WTC11 (cell line): ENCODE results near the gene SPINDOC. TPM values are rescaled to one million over a fixed set of nuclear protein-coding genes. Genes with fewer than 3 reads are reported as not detected.

ENCODE experiments used
- ATAC-seq: fragments of 200-7000 bp; cut with Tn5 transposase; 2 replicates; pipeline ENCODE4 v1.10.0; 2021; ENCODE audit warnings: mild to moderate bottlenecking, moderate library complexity
- CTCF ChIA-PET: fragments of 300-600 bp; sonication (Branson Sonifier 250); formaldehyde crosslinking; loops from one replicate; lab custom pipeline; 2021; ENCODE audit warnings: antibody characterized with exemption; lab: Charles Lee
- POLR2A ChIA-PET: fragments of 350-600 bp; sonication (Branson Sonifier 250); formaldehyde crosslinking; loops from one replicate; lab custom pipeline; 2021; ENCODE audit warnings: antibody characterized with exemption; lab: Charles Lee
- DNase-seq: peaks from one replicate; pipeline ENCODE4 v3.0.0; 2021; ENCODE audit warnings: low spot score
- H3K27ac Mint-ChIP-seq: 2 replicates; pipeline ENCODE4 v1.8.0; 2021; ENCODE audit warnings: mixed read lengths
- H3K27me3 Mint-ChIP-seq: 2 replicates; pipeline ENCODE4 v1.8.0; 2021; ENCODE audit warnings: low read depth, mild to moderate bottlenecking, moderate library complexity, mixed read lengths
- H3K36me3 Mint-ChIP-seq: 2 replicates; pipeline ENCODE4 v1.8.0; 2021; ENCODE audit warnings: mixed read lengths
- H3K4me1 Mint-ChIP-seq: 2 replicates; pipeline ENCODE4 v1.8.0; 2022; ENCODE audit warnings: mixed read lengths
- H3K4me3 Mint-ChIP-seq: 2 replicates; pipeline ENCODE4 v1.8.0; 2021; ENCODE audit warnings: mild to moderate bottlenecking, moderate library complexity, mixed read lengths
- H3K9me3 Mint-ChIP-seq: 2 replicates; pipeline ENCODE4 v1.8.0; 2021; ENCODE audit warnings: mixed read lengths
- CREM ChIP-seq: sonication (generic); formaldehyde crosslinking; IDR thresholded peaks from 2 replicates; pipeline ENCODE4 v1.8.1; 2022; ENCODE audit warnings: mild to moderate bottlenecking, missing genetic modification reagents, moderate library complexity
- ELF4 ChIP-seq: sonication (generic); formaldehyde crosslinking; IDR thresholded peaks from 2 replicates; pipeline ENCODE4 v1.8.1; 2022; ENCODE audit warnings: low read depth, mild to moderate bottlenecking, moderate library complexity, missing genetic modification reagents
- ETV6 ChIP-seq: sonication (generic); formaldehyde crosslinking; IDR thresholded peaks from 2 replicates; pipeline ENCODE4 v1.8.1; 2022; ENCODE audit warnings: mild to moderate bottlenecking, missing genetic modification reagents
- FOXP1 ChIP-seq: sonication (generic); formaldehyde crosslinking; IDR thresholded peaks from 2 replicates; pipeline ENCODE4 v1.8.0; 2022; ENCODE audit warnings: missing genetic modification reagents, mild to moderate bottlenecking, moderate library complexity, borderline replicate concordance
- JUN ChIP-seq: sonication (generic); formaldehyde crosslinking; IDR thresholded peaks from 2 replicates; pipeline ENCODE4 v1.8.0; 2023; ENCODE audit warnings: mild to moderate bottlenecking, missing genetic modification reagents
- KAT7 ChIP-seq: sonication (generic); formaldehyde crosslinking; IDR thresholded peaks from 2 replicates; pipeline ENCODE4 v1.8.1; 2023; ENCODE audit warnings: missing genetic modification reagents, mild to moderate bottlenecking, borderline replicate concordance
- MYBL2 ChIP-seq: sonication (generic); formaldehyde crosslinking; IDR thresholded peaks from 2 replicates; pipeline ENCODE4 v1.8.1; 2023; ENCODE audit warnings: mild to moderate bottlenecking, moderate library complexity, missing genetic modification reagents
- NFYB ChIP-seq: sonication (generic); formaldehyde crosslinking; conservative IDR thresholded peaks from 2 replicates; pipeline ENCODE4 v1.8.0; 2022; ENCODE audit warnings: low read depth, missing genetic modification reagents
- SP1 ChIP-seq: sonication (generic); formaldehyde crosslinking; conservative IDR thresholded peaks from 2 replicates; pipeline ENCODE4 v1.8.1; 2022; ENCODE audit warnings: missing genetic modification reagents
- ZNF121 ChIP-seq: sonication (generic); formaldehyde crosslinking; IDR thresholded peaks from 2 replicates; pipeline ENCODE4 v1.8.0; 2023; ENCODE audit warnings: missing genetic modification reagents
- ZNF138 ChIP-seq: sonication (generic); formaldehyde crosslinking; conservative IDR thresholded peaks from 2 replicates; pipeline ENCODE4 v1.8.1; 2022; ENCODE audit warnings: mild to moderate bottlenecking, moderate library complexity, missing genetic modification reagents
- ZNF232 ChIP-seq: sonication (generic); formaldehyde crosslinking; IDR thresholded peaks from 2 replicates; pipeline ENCODE4 v1.8.0; 2022; ENCODE audit warnings: mild to moderate bottlenecking, missing genetic modification reagents
- ZNF263 ChIP-seq: sonication (generic); formaldehyde crosslinking; IDR thresholded peaks from 2 replicates; pipeline ENCODE4 v1.8.1; 2022; ENCODE audit warnings: low read depth, mild to moderate bottlenecking, moderate library complexity, missing genetic modification reagents
- ZNF416 ChIP-seq: fragments of 250-450 bp; sonication (Bioruptor Pico); IDR thresholded peaks from 2 replicates; pipeline ENCODE4 v1.9.0; 2021; ENCODE audit warnings: mild to moderate bottlenecking, inconsistent platforms
- ZNF423 ChIP-seq: fragments of 250-450 bp; sonication (Bioruptor Pico); IDR thresholded peaks from 2 replicates; pipeline ENCODE4 v2.1.2; 2022; ENCODE audit warnings: mild to moderate bottlenecking, moderate library complexity
- total RNA-seq: library from RNA; stranded (reverse); gene quantifications from 3 replicates; pipeline ENCODE4 v1.2.3, GENCODE V29; 2021
- TF ChIP-seq, protein P1 (sequence below): fragments of 250-450 bp; sonication (Bioruptor Pico); IDR thresholded peaks from 2 replicates; pipeline ENCODE4 v1.9.0; 2021; ENCODE audit warnings: mild to moderate bottlenecking
- TF ChIP-seq, protein P2 (sequence below): fragments of 200-600 bp; IDR thresholded peaks from 2 replicates; pipeline ENCODE4 v1.8.0; 2022; ENCODE audit warnings: antibody characterized with exemption
- TF ChIP-seq, protein P3 (sequence below): sonication (generic); formaldehyde crosslinking; IDR thresholded peaks from 2 replicates; pipeline ENCODE4 v1.8.1; 2023; ENCODE audit warnings: mild to moderate bottlenecking, missing genetic modification reagents
- TF ChIP-seq, protein P4 (sequence below): sonication (generic); formaldehyde crosslinking; IDR thresholded peaks from 2 replicates; pipeline ENCODE4 v1.8.1; 2022; ENCODE audit warnings: low read depth, mild to moderate bottlenecking, moderate library complexity, missing genetic modification reagents, borderline replicate concordance
- TF ChIP-seq, protein P5 (sequence below): sonication (generic); formaldehyde crosslinking; IDR thresholded peaks from 2 replicates; pipeline ENCODE4 v1.8.1; 2023; ENCODE audit warnings: mild to moderate bottlenecking, moderate library complexity, missing genetic modification reagents
- TF ChIP-seq, protein P6 (sequence below): sonication (generic); formaldehyde crosslinking; IDR thresholded peaks from 2 replicates; pipeline ENCODE4 v1.8.1; 2023; ENCODE audit warnings: mild to moderate bottlenecking, missing genetic modification reagents, moderate library complexity

The SPINDOC gene
- total RNA-seq, 1 experiment from 2014 or later, result 93.8 TPM

DNA sequence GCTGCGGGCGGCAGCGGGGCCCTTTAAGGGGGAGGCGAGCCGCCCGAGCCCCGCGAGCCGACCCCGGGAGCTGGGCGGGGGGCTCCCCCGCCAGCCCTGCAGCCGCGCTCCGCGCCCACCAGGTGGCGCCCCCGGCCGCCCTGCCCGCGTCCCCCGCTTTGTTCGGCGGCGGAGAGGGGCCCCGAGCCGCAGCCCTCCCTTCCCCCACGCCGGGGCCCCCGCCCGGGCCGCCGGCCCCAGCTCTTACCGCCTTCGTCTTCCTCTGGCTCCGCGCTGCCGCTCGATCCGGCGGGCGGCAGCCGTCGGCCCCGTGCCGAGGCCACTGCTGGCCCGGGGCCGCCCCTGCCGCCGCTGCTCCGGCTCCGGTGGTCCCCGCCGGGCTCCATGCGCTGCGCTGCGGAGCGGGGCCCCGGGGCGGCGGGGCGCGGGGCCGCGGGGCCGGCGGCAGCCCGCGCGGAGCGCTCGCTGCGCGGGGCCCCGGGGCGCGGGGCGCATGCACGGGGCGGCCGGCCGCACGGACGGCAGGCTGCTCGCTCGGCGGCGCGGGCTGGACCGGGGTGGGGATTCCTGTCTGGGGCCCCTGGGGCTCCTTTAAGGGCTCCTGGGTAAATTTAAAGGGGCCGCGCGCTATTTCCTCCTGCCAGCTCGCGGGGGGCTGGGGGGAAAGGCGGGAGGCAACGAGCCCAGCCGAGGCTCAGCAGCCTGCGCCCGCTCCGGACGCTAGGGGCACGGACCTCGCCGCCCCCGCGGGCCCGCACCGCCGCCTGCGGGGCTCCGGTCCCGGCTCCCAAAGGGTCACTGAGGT lies 44.8 kb upstream of the SPINDOC start, which contains the start of gene ZFTA:
Gene ZFTA (minus strand): TSS at position 539 of the 805 bp plus-strand sequence. CDS start 153 bp downstream, at position 386.
- Mint-ChIP-seq H3K36me3 (no peaks in the 10 kb centered on the region), H3K4me3 (peak within 1 kb of the TSS; percentile 98), H3K9me3 (no peaks in the 10 kb centered on the region), H3K27me3 (peaks cover 32% of the 10 kb centered on the region), H3K4me1 (peaks cover 37% of the 10 kb centered on the region), H3K27ac (peak within 1 kb of the TSS; percentile 98)
- peak; percentile 6 for ATAC-seq
- CTCF ChIA-PET, result interaction anchor here (0.6 to 3.4 kb wide), 24 partner anchors 11 to 232 kb away, joined by 3 to 26 read pairs (median 4); partner anchors contain the start of genes MARK2, NAA40, RCOR2 and SPINDOC
- TF ChIP-seq ZNF232 (CRISPR knock-in tag) (no peak), NFYB (no peak), KAT7 (CRISPR knock-in tag) (0 out of 2 replicates have a peak, but pooled peaks have one; percentile 22), SP1 (CRISPR knock-in tag) (no peak), ZNF423 (CRISPR knock-in tag) (peak; percentile 34; the same call in 1 of the 2 replicates), MYBL2 (CRISPR knock-in tag) (no peak), FOXP1 (CRISPR knock-in tag) (0 out of 2 replicates have a peak, but pooled peaks have one; percentile 23), JUN (no peak), ZNF121 (CRISPR knock-in tag) (no peak)
- TF ChIP-seq, protein P1, sequence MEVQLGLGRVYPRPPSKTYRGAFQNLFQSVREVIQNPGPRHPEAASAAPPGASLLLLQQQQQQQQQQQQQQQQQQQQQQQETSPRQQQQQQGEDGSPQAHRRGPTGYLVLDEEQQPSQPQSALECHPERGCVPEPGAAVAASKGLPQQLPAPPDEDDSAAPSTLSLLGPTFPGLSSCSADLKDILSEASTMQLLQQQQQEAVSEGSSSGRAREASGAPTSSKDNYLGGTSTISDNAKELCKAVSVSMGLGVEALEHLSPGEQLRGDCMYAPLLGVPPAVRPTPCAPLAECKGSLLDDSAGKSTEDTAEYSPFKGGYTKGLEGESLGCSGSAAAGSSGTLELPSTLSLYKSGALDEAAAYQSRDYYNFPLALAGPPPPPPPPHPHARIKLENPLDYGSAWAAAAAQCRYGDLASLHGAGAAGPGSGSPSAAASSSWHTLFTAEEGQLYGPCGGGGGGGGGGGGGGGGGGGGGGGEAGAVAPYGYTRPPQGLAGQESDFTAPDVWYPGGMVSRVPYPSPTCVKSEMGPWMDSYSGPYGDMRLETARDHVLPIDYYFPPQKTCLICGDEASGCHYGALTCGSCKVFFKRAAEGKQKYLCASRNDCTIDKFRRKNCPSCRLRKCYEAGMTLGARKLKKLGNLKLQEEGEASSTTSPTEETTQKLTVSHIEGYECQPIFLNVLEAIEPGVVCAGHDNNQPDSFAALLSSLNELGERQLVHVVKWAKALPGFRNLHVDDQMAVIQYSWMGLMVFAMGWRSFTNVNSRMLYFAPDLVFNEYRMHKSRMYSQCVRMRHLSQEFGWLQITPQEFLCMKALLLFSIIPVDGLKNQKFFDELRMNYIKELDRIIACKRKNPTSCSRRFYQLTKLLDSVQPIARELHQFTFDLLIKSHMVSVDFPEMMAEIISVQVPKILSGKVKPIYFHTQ (CRISPR knock-in tag), result no peak
- TF ChIP-seq, protein P2, sequence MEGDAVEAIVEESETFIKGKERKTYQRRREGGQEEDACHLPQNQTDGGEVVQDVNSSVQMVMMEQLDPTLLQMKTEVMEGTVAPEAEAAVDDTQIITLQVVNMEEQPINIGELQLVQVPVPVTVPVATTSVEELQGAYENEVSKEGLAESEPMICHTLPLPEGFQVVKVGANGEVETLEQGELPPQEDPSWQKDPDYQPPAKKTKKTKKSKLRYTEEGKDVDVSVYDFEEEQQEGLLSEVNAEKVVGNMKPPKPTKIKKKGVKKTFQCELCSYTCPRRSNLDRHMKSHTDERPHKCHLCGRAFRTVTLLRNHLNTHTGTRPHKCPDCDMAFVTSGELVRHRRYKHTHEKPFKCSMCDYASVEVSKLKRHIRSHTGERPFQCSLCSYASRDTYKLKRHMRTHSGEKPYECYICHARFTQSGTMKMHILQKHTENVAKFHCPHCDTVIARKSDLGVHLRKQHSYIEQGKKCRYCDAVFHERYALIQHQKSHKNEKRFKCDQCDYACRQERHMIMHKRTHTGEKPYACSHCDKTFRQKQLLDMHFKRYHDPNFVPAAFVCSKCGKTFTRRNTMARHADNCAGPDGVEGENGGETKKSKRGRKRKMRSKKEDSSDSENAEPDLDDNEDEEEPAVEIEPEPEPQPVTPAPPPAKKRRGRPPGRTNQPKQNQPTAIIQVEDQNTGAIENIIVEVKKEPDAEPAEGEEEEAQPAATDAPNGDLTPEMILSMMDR, result peak; percentile 78
- TF ChIP-seq, protein P3, sequence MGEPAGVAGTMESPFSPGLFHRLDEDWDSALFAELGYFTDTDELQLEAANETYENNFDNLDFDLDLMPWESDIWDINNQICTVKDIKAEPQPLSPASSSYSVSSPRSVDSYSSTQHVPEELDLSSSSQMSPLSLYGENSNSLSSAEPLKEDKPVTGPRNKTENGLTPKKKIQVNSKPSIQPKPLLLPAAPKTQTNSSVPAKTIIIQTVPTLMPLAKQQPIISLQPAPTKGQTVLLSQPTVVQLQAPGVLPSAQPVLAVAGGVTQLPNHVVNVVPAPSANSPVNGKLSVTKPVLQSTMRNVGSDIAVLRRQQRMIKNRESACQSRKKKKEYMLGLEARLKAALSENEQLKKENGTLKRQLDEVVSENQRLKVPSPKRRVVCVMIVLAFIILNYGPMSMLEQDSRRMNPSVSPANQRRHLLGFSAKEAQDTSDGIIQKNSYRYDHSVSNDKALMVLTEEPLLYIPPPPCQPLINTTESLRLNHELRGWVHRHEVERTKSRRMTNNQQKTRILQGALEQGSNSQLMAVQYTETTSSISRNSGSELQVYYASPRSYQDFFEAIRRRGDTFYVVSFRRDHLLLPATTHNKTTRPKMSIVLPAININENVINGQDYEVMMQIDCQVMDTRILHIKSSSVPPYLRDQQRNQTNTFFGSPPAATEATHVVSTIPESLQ (CRISPR knock-in tag), result no peak
- TF ChIP-seq, protein P4, sequence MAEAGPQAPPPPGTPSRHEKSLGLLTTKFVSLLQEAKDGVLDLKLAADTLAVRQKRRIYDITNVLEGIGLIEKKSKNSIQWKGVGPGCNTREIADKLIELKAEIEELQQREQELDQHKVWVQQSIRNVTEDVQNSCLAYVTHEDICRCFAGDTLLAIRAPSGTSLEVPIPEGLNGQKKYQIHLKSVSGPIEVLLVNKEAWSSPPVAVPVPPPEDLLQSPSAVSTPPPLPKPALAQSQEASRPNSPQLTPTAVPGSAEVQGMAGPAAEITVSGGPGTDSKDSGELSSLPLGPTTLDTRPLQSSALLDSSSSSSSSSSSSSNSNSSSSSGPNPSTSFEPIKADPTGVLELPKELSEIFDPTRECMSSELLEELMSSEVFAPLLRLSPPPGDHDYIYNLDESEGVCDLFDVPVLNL (CRISPR knock-in tag), result no peak
- POLR2A ChIA-PET, result interaction anchor here (0.7 to 1.9 kb wide), 6 partner anchors 45 to 141 kb away, joined by 3 to 6 read pairs (median 3); no protein-coding TSS in a partner anchor
- peak; percentile 75 for DNase-seq

DNA sequence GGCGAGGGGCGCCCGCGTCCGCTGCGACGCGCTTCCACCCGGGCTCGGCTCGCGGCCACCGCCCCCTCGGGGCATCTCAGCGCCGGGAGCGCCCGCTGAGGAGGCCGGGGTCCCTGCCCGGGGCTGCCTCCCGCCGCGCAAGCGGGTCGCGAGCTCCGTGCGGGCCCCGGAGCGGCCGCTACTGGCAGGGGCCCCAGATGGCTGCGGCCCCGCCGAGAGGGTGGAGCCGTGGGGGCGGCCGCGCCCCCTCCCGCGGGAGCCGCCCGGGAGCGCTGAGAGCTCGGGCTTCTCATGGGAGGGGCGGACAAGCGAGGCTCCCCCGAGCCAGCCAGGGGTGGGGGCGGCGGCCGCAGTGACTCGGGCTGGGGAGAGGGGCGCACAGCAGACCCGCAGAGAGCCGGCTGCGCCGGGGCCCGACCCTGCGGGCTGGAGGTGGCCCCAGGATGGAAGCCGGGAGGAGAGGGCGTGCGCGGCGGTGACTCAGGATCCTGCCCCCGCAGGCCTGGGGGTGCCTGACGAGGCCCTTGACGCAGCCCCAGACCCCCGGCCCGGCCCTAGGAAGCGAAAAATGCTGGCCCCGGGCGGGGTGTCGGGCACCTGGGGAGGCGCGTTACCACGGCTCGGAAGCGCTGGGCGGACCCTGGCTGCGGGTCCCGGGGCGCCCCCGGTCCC lies 44.1 kb upstream of the SPINDOC start:
- TF ChIP-seq ELF4, result 0 out of 2 replicates have a peak, but pooled peaks have one; percentile 64
- TF ChIP-seq ZNF416 (CRISPR knock-in tag), result 0 out of 2 replicates have a peak, but pooled peaks have one; percentile 13
- TF ChIP-seq ZNF263 (CRISPR knock-in tag), result peak; percentile 42; the same call in 1 of the 2 replicates
- TF ChIP-seq ZNF138 (CRISPR knock-in tag), result no peak
- TF ChIP-seq ZNF423 (CRISPR knock-in tag), result peak; percentile 33; the same call in 1 of the 2 replicates
- TF ChIP-seq CREM (CRISPR knock-in tag), result no peak
- TF ChIP-seq ETV6 (CRISPR knock-in tag), result peak; percentile 27; the same call in 1 of the 2 replicates
- TF ChIP-seq, protein P5, sequence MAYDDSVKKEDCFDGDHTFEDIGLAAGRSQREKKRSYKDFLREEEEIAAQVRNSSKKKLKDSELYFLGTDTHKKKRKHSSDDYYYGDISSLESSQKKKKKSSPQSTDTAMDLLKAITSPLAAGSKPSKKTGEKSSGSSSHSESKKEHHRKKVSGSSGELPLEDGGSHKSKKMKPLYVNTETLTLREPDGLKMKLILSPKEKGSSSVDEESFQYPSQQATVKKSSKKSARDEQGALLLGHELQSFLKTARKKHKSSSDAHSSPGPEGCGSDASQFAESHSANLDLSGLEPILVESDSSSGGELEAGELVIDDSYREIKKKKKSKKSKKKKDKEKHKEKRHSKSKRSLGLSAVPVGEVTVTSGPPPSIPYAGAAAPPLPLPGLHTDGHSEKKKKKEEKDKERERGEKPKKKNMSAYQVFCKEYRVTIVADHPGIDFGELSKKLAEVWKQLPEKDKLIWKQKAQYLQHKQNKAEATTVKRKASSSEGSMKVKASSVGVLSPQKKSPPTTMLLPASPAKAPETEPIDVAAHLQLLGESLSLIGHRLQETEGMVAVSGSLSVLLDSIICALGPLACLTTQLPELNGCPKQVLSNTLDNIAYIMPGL (CRISPR knock-in tag), result peak; percentile 89
- TF ChIP-seq, protein P6, sequence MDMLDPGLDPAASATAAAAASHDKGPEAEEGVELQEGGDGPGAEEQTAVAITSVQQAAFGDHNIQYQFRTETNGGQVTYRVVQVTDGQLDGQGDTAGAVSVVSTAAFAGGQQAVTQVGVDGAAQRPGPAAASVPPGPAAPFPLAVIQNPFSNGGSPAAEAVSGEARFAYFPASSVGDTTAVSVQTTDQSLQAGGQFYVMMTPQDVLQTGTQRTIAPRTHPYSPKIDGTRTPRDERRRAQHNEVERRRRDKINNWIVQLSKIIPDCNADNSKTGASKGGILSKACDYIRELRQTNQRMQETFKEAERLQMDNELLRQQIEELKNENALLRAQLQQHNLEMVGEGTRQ (CRISPR knock-in tag), result no peak
- ATAC-seq, result peak; percentile 2; the same call in 1 of the 2 replicates
- Mint-ChIP-seq H3K4me1 (peaks cover 37% of the 10 kb centered on the region), H3K4me3 (no peak overlapping the region), H3K36me3 (no peaks in the 10 kb centered on the region), H3K27me3 (peaks cover 36% of the 10 kb centered on the region), H3K9me3 (no peaks in the 10 kb centered on the region), H3K27ac (no peak overlapping the region)
- ChIA-PET POLR2A (interaction anchor here (1.0 to 1.9 kb wide), 3 partner anchors 45 to 61 kb away, joined by 3 to 6 read pairs (median 3); no protein-coding TSS in a partner anchor), CTCF (interaction anchor here (0.6 to 3.4 kb wide), 10 partner anchors 10 to 177 kb away, joined by 3 to 26 read pairs (median 10); partner anchors contain the start of genes MARK2, RCOR2 and SPINDOC)
- DNase-seq, result peak; percentile 32
